BJ (cell line): ENCODE data around the gene TFAP2A. TPM values are rescaled to one million over a fixed set of nuclear protein-coding genes. Genes with fewer than 3 reads are reported as not detected.

Experiments used
- CTCF ChIA-PET: fragments of 350-600 bp; formaldehyde crosslinking; extraction: SDS; loops from one replicate; lab custom pipeline; 2021; ENCODE audit warnings: antibody characterized with exemption, inconsistent platforms; lab: Yijun Ruan, JAX
- POLR2A ChIA-PET: fragments of 300-600 bp; sonication (Branson Sonifier 250); formaldehyde crosslinking; extraction: SDS; loops from one replicate; lab custom pipeline; 2021; ENCODE audit warnings: antibody characterized with exemption; lab: Charles Lee
- DNase-seq: peaks from one replicate; pipeline ENCODE4 v3.0.0-alpha.2; 2011; ENCODE audit warnings: low read depth
- H3K27me3 ChIP-seq: 2 replicates; pipeline ENCODE4 v1.6.0; 2011; ENCODE audit warnings: low read length; ENCODE audit not compliant: control insufficient read depth, insufficient read depth
- H3K36me3 ChIP-seq: 2 replicates; pipeline ENCODE4 v1.5.1; 2011; ENCODE audit warnings: low read length; ENCODE audit not compliant: control insufficient read depth, insufficient read depth
- H3K4me3 ChIP-seq: 2 replicates; pipeline ENCODE4 v1.5.1; 2011; ENCODE audit warnings: low read depth, mild to moderate bottlenecking, control low read depth, low read length
- polyA plus RNA-seq: library from polyadenylated mRNA; depleted of rRNA; stranded (reverse); fragments of >200 nt; gene quantifications from 2 replicates; pipeline ENCODE4 v1.2.3, GENCODE V29; 2011
- TF ChIP-seq, protein P1 (sequence below): IDR thresholded peaks from 2 replicates; pipeline ENCODE4 v1.5.1; 2011; ENCODE audit warnings: low read depth, mild to moderate bottlenecking, control low read depth, inconsistent platforms, low read length, moderate library complexity; ENCODE audit not compliant: insufficient read depth

Gene TFAP2A
- polyA plus RNA-seq, 1 experiment: 14.0 TPM

DNA sequence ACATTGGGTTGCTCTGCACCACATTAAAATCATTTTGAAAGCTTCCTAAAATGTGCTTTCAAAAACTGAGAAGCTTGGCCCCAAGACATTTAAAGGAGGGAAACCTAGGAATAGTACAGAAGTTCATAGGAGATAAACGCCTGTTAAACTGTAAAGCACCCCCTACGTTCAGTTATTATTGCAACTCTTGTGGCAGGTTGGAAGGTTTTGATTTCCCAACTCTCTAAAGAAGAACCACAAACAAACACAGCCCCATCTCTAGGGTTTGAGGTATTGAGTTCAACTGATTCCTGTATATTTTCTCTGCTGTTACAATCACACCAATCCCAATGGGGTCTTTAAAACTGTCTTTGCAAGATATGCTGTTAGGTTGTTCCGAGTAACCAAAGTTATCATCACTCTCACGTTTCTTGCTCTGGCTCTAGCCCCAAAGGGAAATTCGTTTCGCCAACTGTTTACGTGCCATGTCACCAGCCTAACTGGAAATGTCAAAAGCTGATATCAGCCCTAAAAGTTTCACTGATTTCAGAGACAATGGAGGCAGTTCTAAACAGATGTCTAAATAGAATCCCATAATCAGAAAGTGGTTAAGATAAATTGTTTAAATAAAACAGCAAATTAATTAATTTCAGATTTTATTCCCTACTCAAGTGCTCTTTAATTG, 12.1 kb downstream of the TFAP2A start:
- DNase-seq: no peak
- Histone ChIP-seq H3K27me3 (no peaks in the 10 kb centered on the region), H3K36me3 (peaks cover 9% of the 10 kb centered on the region), H3K4me3 (no peak overlapping the region)
- ChIA-PET POLR2A (no interaction called here), CTCF (interaction anchor here (1.0 to 2.7 kb wide), 2 partner anchors 372 to 1855 kb away, joined by 3 to 12 read pairs; no protein-coding TSS in a partner anchor)
- TF ChIP-seq, protein P1, sequence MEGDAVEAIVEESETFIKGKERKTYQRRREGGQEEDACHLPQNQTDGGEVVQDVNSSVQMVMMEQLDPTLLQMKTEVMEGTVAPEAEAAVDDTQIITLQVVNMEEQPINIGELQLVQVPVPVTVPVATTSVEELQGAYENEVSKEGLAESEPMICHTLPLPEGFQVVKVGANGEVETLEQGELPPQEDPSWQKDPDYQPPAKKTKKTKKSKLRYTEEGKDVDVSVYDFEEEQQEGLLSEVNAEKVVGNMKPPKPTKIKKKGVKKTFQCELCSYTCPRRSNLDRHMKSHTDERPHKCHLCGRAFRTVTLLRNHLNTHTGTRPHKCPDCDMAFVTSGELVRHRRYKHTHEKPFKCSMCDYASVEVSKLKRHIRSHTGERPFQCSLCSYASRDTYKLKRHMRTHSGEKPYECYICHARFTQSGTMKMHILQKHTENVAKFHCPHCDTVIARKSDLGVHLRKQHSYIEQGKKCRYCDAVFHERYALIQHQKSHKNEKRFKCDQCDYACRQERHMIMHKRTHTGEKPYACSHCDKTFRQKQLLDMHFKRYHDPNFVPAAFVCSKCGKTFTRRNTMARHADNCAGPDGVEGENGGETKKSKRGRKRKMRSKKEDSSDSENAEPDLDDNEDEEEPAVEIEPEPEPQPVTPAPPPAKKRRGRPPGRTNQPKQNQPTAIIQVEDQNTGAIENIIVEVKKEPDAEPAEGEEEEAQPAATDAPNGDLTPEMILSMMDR: no peak

DNA sequence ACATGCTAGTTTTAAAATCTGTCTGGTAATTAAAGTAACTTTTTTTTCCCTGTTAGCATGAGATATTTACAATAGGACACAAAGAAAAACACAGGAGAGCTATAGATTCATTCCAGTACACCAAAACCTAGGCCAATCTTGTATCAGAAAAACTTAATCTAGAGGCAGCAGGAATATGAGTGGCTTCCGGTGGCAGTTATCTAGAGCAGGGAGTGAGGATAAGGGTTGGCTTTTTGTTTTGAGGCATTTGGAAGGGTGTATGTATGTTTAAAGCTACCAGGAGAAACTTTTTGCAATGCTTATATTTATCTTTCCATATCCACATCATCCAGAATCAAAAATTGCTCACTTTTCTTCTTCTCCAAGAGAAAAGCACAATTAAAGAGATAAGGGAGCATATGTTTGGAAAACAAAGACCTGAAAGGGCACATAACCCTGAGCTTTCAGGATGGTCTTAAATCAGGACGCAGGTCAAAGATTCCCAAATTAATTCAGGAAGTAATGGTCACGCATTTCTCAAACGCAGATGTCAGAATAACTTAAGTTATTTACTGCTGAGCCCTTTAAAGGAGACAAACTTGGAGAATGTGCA, 13.1 kb downstream of the TFAP2A start:
- DNase-seq: no peak
- no peaks in the 10 kb centered on the region for H3K27me3 ChIP-seq
- ChIA-PET CTCF (interaction anchor here (1.0 to 4.2 kb wide), 3 partner anchors 12 to 1854 kb away, joined by 3 to 17 read pairs (median 12); partner anchors contain the start of gene TFAP2A), POLR2A (no interaction called here)
- peaks cover 9% of the 10 kb centered on the region for H3K36me3 ChIP-seq
- no peak overlapping the region for H3K4me3 ChIP-seq
- TF ChIP-seq, protein P1: no peak

DNA sequence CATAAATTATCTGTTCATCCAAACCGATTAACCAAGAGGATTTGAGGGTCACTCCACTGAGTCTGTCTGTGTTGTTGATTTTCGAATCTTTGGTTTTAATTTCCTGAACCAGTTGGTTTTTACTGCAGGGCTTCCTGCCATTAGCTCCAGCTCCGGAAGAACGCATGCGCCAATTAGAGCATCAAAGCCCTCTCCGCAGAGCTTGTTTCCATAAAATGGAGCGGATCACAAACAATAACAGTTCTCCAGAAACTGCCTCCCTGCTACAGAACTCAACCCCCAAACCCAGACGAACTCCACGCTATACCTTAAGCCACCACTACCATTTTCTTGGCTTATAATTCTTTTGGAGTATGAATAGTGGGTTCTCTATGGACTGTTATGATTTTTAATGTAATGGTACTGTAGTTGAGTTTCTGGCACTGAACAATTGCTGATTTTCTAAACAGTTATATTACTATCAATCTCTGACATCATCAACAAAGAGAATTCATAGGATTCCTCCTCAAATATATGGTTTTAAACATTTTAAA, 13.8 kb downstream of the TFAP2A start:
- ChIA-PET CTCF (interaction anchor here (2.7 to 4.2 kb wide), 2 partner anchors 13 to 371 kb away, joined by 12 to 17 read pairs; partner anchors contain the start of gene TFAP2A), POLR2A (no interaction called here)
- Histone ChIP-seq H3K4me3 (no peak overlapping the region), H3K27me3 (no peaks in the 10 kb centered on the region), H3K36me3 (peaks cover 9% of the 10 kb centered on the region)
- DNase-seq: no peak
- TF ChIP-seq, protein P1: no peak

DNA sequence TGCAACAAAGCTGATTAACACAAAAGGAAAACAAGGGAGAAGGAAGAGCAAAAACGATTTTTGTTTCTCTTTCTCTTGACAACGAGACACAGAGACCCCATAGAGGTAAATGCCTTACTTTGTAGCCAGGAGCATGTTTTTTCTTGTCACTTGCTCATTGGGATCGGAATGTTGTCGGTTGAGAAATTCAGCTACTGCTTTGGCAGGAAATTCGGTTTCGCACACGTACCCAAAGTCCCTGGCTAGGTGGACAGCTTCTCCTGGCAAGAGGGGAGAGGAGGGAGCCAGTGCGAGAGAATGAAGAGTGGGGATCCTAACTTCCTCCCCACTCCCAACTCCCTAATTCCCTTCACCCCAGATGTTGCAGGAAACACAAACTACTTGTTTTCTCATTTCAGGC, 14.5 kb downstream of the TFAP2A start:
- H3K4me3 ChIP-seq: no peak overlapping the region
- ChIA-PET POLR2A (no interaction called here), CTCF (interaction anchor here (2.7 to 4.2 kb wide), 2 partner anchors 14 to 370 kb away, joined by 12 to 17 read pairs; partner anchors contain the start of gene TFAP2A)
- DNase-seq: no peak
- H3K27me3 ChIP-seq: no peaks in the 10 kb centered on the region
- peaks cover 9% of the 10 kb centered on the region for H3K36me3 ChIP-seq
- TF ChIP-seq, protein P1: no peak

DNA sequence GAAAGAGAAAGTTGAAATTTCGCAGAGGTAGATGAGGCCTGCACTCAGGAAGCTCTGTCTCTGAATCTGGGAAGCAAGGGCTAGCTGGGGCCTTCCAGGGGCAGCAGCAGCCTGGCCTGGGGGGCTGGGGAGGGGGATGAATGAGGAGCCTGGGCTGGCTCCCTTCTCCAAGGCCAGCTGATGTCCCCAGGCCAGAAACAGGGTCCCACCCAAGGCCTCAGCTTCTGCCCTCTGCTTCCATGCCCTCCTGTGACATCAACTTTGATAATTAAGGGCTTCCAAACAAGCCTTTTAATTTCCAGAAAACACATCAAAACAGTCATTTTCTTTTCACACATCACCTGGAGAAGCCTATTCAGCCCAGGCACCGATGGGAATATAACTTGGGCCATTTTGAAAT, 15.4 kb downstream of the TFAP2A start:
- CTCF ChIA-PET: interaction anchor here (1.2 to 4.2 kb wide), 2 partner anchors 15 to 369 kb away, joined by 3 to 17 read pairs; partner anchors contain the start of gene TFAP2A
- no peak overlapping the region for H3K4me3 ChIP-seq

More for the DNA sequence above, 15.4 kb downstream of the TFAP2A start:
- Histone ChIP-seq H3K36me3 (peaks cover 6% of the 10 kb centered on the region; the same call in 1 of the 2 replicates), H3K27me3 (no peaks in the 10 kb centered on the region)
- TF ChIP-seq, protein P1: no peak
- POLR2A ChIA-PET: no interaction called here
- DNase-seq: no peak
